Uterine smooth muscle cell (primary cell): ENCODE measurements around the gene TSC22D1. TPM values are rescaled to one million over a fixed set of nuclear protein-coding genes. Genes with fewer than 3 reads are reported as not detected.

Experiments used
- total RNA-seq: library from RNA; depleted of rRNA; stranded (reverse); fragments of >200 nt; gene quantifications from 2 replicates; pipeline ENCODE4 v1.2.3, GENCODE V29; 2014

The TSC22D1 gene
- total RNA-seq: 55.3 and 70.9 TPM in 2 replicates

GRCh38 chr13:44575741-44576350 is at the start of gene TSC22D1:
TSS of gene TSC22D1 (minus strand) at chr13:44576330. CDS start at chr13:44576074, 256 bp downstream.

Other genes with a start within 250 kb of the TSC22D1 start
- gene SERP2, start 202.5 kb downstream of the TSC22D1 start, total RNA-seq: 6.9 and 7.9 TPM in 2 replicates